ENCODE data around the gene EXOC4. TPM values are rescaled to one million over a fixed set of nuclear protein-coding genes. Genes with fewer than 3 reads are reported as not detected.
"Not testable (repeated sequence)": the region's sequence is repeated elsewhere in the genome, so short reads cannot be mapped to it uniquely, and the experiment has no call there.

The EXOC4 gene
- total RNA-seq, 1 donor from 2014 or later: 51.6 TPM

DNA sequence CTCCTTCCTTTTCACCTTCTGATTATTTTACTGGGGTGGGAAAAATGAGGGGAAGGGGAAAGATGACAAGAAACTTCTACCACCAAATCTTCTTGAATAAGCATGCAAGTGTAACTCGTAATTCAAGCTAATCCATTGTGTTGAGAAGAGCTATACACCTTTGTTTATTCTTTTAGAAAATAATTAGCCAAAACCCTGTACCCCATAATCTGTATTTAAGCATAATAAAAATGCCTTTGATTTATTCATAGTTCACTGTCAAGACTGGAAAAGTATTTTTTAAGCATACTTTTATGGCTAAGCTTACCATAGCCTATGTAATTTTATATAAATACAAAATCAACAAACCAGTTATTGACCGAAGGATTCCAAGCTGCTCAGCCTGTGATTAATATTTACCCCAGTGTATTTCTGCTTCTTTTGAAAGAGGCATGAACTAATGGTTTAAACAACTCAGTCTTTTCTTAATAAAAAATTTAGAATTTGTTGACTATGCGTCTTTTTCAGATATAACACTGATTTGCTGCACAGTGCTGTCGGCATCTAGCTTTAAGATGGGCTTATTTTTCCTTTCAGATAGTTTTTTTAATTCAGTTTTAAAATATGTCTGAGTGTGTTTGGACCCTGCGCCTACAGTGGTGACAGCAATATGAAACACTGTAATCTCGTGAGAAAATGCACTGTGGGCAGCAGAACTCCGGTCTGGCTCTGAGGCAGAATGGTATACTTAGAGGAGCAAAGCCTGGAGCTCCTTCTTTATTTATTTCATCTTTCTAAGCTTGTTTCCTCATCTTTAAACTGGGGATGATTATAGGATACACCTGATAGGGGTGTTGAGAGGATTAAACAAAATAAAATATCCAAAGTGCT lies 635.4 kb downstream of the EXOC4 start:
- Histone ChIP-seq H3K27me3 (ENCODE audit: control insufficient read depth, insufficient read depth, low read length) (no peaks in the 10 kb centered on the region), H3K4me3 (ENCODE audit: low read depth, low read length) (no peak overlapping the region), H3K36me3 (ENCODE audit: control insufficient read depth, insufficient read depth, low read length) (no peaks in the 10 kb centered on the region)
- no peak for DNase-seq (ENCODE audit: low read depth)
- TF ChIP-seq CTCF (IDR thresholded peaks at IDR 0.05; ENCODE audit: insufficient read depth, low read length, poor library complexity, severe bottlenecking): no peak

GRCh38 chr7:133904776-133905175 lies 651.9 kb downstream of the EXOC4 start:
- no peak for DNase-seq (ENCODE audit: low read depth)
- TF ChIP-seq CTCF (IDR thresholded peaks at IDR 0.05; ENCODE audit: insufficient read depth, low read length, poor library complexity, severe bottlenecking): no peak
- Histone ChIP-seq H3K27me3 (ENCODE audit: control insufficient read depth, insufficient read depth, low read length) (no peaks in the 10 kb centered on the region), H3K36me3 (ENCODE audit: control insufficient read depth, insufficient read depth, low read length) (no peaks in the 10 kb centered on the region), H3K4me3 (ENCODE audit: low read depth, low read length) (no peak overlapping the region)

- H3K36me3 ChIP-seq (ENCODE audit: control insufficient read depth, insufficient read depth, low read length); DNase-seq (ENCODE audit: low read depth); H3K4me3 ChIP-seq (ENCODE audit: low read depth, low read length); H3K27me3 ChIP-seq (ENCODE audit: control insufficient read depth, insufficient read depth, low read length): not testable (repeated sequence)
Measured at GRCh38 chr7:133906553-133906952, 653.7 kb downstream of the EXOC4 start.

GRCh38 chr7:133910761-133911160 lies 657.9 kb downstream of the EXOC4 start:
- DNase-seq (ENCODE audit: low read depth): no peak
- Histone ChIP-seq H3K36me3 (ENCODE audit: control insufficient read depth, insufficient read depth, low read length) (no peaks in the 10 kb centered on the region), H3K27me3 (ENCODE audit: control insufficient read depth, insufficient read depth, low read length) (no peaks in the 10 kb centered on the region), H3K4me3 (ENCODE audit: low read depth, low read length) (no peak overlapping the region)
- TF ChIP-seq CTCF (IDR thresholded peaks at IDR 0.05; ENCODE audit: insufficient read depth, low read length, poor library complexity, severe bottlenecking): no peak

DNA sequence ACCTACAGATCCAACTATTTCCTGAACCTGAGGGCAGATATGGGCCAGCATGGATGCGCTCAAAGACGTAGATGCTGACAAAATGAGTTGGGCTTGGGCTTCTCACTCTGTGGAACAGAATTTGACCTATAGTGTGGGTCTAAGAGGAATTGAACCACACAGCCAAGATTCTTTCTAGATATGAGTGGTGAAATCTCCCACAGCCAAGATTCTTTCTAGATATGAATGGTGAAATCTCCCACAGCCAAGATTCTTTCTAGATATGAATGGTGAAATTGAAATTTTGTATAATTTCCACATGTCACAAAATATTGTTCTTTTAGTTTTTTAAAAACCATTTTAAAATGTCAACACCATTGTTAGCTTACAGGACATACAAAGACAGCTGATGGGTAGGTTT lies 658.8 kb downstream of the EXOC4 start:
- TF ChIP-seq CTCF (IDR thresholded peaks at IDR 0.05; ENCODE audit: insufficient read depth, low read length, poor library complexity, severe bottlenecking): no peak
- no peaks in the 10 kb centered on the region for H3K27me3 ChIP-seq (ENCODE audit: control insufficient read depth, insufficient read depth, low read length)
- H3K4me3 ChIP-seq (ENCODE audit: low read depth, low read length): no peak overlapping the region
- no peaks in the 10 kb centered on the region for H3K36me3 ChIP-seq (ENCODE audit: control insufficient read depth, insufficient read depth, low read length)
- DNase-seq (ENCODE audit: low read depth): no peak

- no peak for TF ChIP-seq CTCF (IDR thresholded peaks at IDR 0.05; ENCODE audit: insufficient read depth, low read length, poor library complexity, severe bottlenecking)
- H3K4me3 ChIP-seq (ENCODE audit: low read depth, low read length): no peak overlapping the region
- no peaks in the 10 kb centered on the region for H3K36me3 ChIP-seq (ENCODE audit: control insufficient read depth, insufficient read depth, low read length)
- peak; percentile 5 for DNase-seq (ENCODE audit: low read depth)
- H3K27me3 ChIP-seq (ENCODE audit: control insufficient read depth, insufficient read depth, low read length): no peaks in the 10 kb centered on the region
Measured at GRCh38 chr7:133912916-133913697, 660.2 kb downstream of the EXOC4 start.
